Measurements from ENCODE around the gene LTBP1. TPM values are rescaled to one million over a fixed set of nuclear protein-coding genes. Genes with fewer than 3 reads are reported as not detected.
"Not testable (repeated sequence)": the region's sequence is repeated elsewhere in the genome, so short reads cannot be mapped to it uniquely, and the experiment has no call there.

LTBP1 gene
- total RNA-seq, 2 donors from 2014 or later = 0.04 to 0.29 TPM

GRCh38 chr2:33167622-33168245 lies 221.0 kb downstream of the LTBP1 start:
- no peak for ATAC-seq (replicated peaks)
- Mint-ChIP-seq H3K4me1 (no peaks in the 10 kb centered on the region), H3K9me3 (no peaks in the 10 kb centered on the region), H3K27ac (no peak overlapping the region), H3K36me3 (ENCODE audit: low read depth) (no peaks in the 10 kb centered on the region), H3K4me3 (no peak overlapping the region), H3K27me3 (peaks cover 15% of the 10 kb centered on the region)

GRCh38 chr2:33168425-33168824 lies 221.7 kb downstream of the LTBP1 start:
- ATAC-seq (replicated peaks) = no peak
- H3K36me3 Mint-ChIP-seq (ENCODE audit: low read depth) = no peaks in the 10 kb centered on the region
- H3K27me3 Mint-ChIP-seq = peaks cover 11% of the 10 kb centered on the region
- no peak overlapping the region for H3K4me3 Mint-ChIP-seq
- no peaks in the 10 kb centered on the region for H3K4me1 Mint-ChIP-seq
- no peak overlapping the region for H3K27ac Mint-ChIP-seq
- no peaks in the 10 kb centered on the region for H3K9me3 Mint-ChIP-seq

GRCh38 chr2:33168922-33169321 lies 222.2 kb downstream of the LTBP1 start:
- Mint-ChIP-seq H3K4me1 (no peaks in the 10 kb centered on the region), H3K27me3 (peaks cover 11% of the 10 kb centered on the region), H3K9me3 (no peaks in the 10 kb centered on the region), H3K27ac (no peak overlapping the region), H3K36me3 (ENCODE audit: low read depth) (no peaks in the 10 kb centered on the region), H3K4me3 (no peak overlapping the region)
- no peak for ATAC-seq (replicated peaks)

GRCh38 chr2:33170251-33170650 lies 223.5 kb downstream of the LTBP1 start:
- H3K27me3 Mint-ChIP-seq = peaks cover 11% of the 10 kb centered on the region
- H3K4me1 Mint-ChIP-seq; H3K36me3 Mint-ChIP-seq (ENCODE audit: low read depth); ATAC-seq (replicated peaks); H3K9me3 Mint-ChIP-seq; H3K27ac Mint-ChIP-seq; H3K4me3 Mint-ChIP-seq: not testable (repeated sequence)

GRCh38 chr2:33177627-33178026 lies 230.9 kb downstream of the LTBP1 start:
- ATAC-seq (replicated peaks) = no peak
- H3K27me3 Mint-ChIP-seq = no peaks in the 10 kb centered on the region
- no peak overlapping the region for H3K4me3 Mint-ChIP-seq
- H3K36me3 Mint-ChIP-seq (ENCODE audit: low read depth) = no peaks in the 10 kb centered on the region
- no peaks in the 10 kb centered on the region for H3K4me1 Mint-ChIP-seq
- H3K9me3 Mint-ChIP-seq = no peaks in the 10 kb centered on the region
- no peak overlapping the region for H3K27ac Mint-ChIP-seq

- H3K27ac Mint-ChIP-seq = no peak overlapping the region
- no peaks in the 10 kb centered on the region for H3K9me3 Mint-ChIP-seq
- no peaks in the 10 kb centered on the region for H3K36me3 Mint-ChIP-seq (ENCODE audit: low read depth)
- no peaks in the 10 kb centered on the region for H3K27me3 Mint-ChIP-seq
- no peaks in the 10 kb centered on the region for H3K4me1 Mint-ChIP-seq
- ATAC-seq (replicated peaks) = no peak
- no peak overlapping the region for H3K4me3 Mint-ChIP-seq
These were observed 231.5 kb downstream of the LTBP1 start for GRCh38 chr2:33178209-33178608.

GRCh38 chr2:33180915-33181314 lies 234.2 kb downstream of the LTBP1 start:
- Mint-ChIP-seq H3K4me1 (no peaks in the 10 kb centered on the region), H3K9me3 (no peaks in the 10 kb centered on the region), H3K27ac (no peak overlapping the region), H3K36me3 (ENCODE audit: low read depth) (no peaks in the 10 kb centered on the region), H3K4me3 (no peak overlapping the region), H3K27me3 (no peaks in the 10 kb centered on the region)
- ATAC-seq (replicated peaks) = no peak

- Mint-ChIP-seq H3K4me1 (no peaks in the 10 kb centered on the region), H3K27me3 (no peaks in the 10 kb centered on the region), H3K4me3 (no peak overlapping the region), H3K36me3 (ENCODE audit: low read depth) (no peaks in the 10 kb centered on the region), H3K9me3 (no peaks in the 10 kb centered on the region), H3K27ac (no peak overlapping the region)
- ATAC-seq (replicated peaks) = no peak
These were observed 234.7 kb downstream of the LTBP1 start for GRCh38 chr2:33181466-33181865.

GRCh38 chr2:33184041-33184440 lies 237.3 kb downstream of the LTBP1 start:
- no peak overlapping the region for H3K4me3 Mint-ChIP-seq
- H3K27ac Mint-ChIP-seq = no peak overlapping the region
- no peaks in the 10 kb centered on the region for H3K36me3 Mint-ChIP-seq (ENCODE audit: low read depth)
- H3K9me3 Mint-ChIP-seq = no peaks in the 10 kb centered on the region
- H3K4me1 Mint-ChIP-seq = no peaks in the 10 kb centered on the region
- no peaks in the 10 kb centered on the region for H3K27me3 Mint-ChIP-seq
- ATAC-seq (replicated peaks) = no peak

GRCh38 chr2:33186937-33187336 lies 240.2 kb downstream of the LTBP1 start:
- Mint-ChIP-seq H3K27me3 (peaks cover 3% of the 10 kb centered on the region), H3K4me3 (no peak overlapping the region), H3K27ac (no peak overlapping the region), H3K36me3 (ENCODE audit: low read depth) (no peaks in the 10 kb centered on the region), H3K9me3 (no peaks in the 10 kb centered on the region), H3K4me1 (no peaks in the 10 kb centered on the region)
- ATAC-seq (replicated peaks) = no peak

- peaks cover 8% of the 10 kb centered on the region for H3K27me3 Mint-ChIP-seq
- no peaks in the 10 kb centered on the region for H3K36me3 Mint-ChIP-seq (ENCODE audit: low read depth)
- no peaks in the 10 kb centered on the region for H3K9me3 Mint-ChIP-seq
- H3K4me1 Mint-ChIP-seq = no peaks in the 10 kb centered on the region
- ATAC-seq (replicated peaks) = no peak
- no peak overlapping the region for H3K4me3 Mint-ChIP-seq
- H3K27ac Mint-ChIP-seq = no peak overlapping the region
These were observed 242.0 kb downstream of the LTBP1 start for GRCh38 chr2:33188799-33189198.

- no peak overlapping the region for H3K4me3 Mint-ChIP-seq
- H3K9me3 Mint-ChIP-seq = no peaks in the 10 kb centered on the region
- no peaks in the 10 kb centered on the region for H3K4me1 Mint-ChIP-seq
- no peak overlapping the region for H3K27ac Mint-ChIP-seq
- ATAC-seq (replicated peaks) = no peak
- no peaks in the 10 kb centered on the region for H3K36me3 Mint-ChIP-seq (ENCODE audit: low read depth)
- H3K27me3 Mint-ChIP-seq = peaks cover 15% of the 10 kb centered on the region
These were observed 243.7 kb downstream of the LTBP1 start for GRCh38 chr2:33190393-33190937.

GRCh38 chr2:33195891-33196290 lies 249.1 kb downstream of the LTBP1 start:
- Mint-ChIP-seq H3K27ac (no peak overlapping the region), H3K9me3 (no peaks in the 10 kb centered on the region), H3K4me3 (no peak overlapping the region), H3K4me1 (no peaks in the 10 kb centered on the region), H3K27me3 (peaks cover 26% of the 10 kb centered on the region), H3K36me3 (ENCODE audit: low read depth) (no peaks in the 10 kb centered on the region)
- no peak for ATAC-seq (replicated peaks)

- peaks cover 25% of the 10 kb centered on the region for H3K27me3 Mint-ChIP-seq
- no peaks in the 10 kb centered on the region for H3K4me1 Mint-ChIP-seq
- ATAC-seq (replicated peaks) = no peak
- no peak overlapping the region for H3K4me3 Mint-ChIP-seq
- H3K36me3 Mint-ChIP-seq (ENCODE audit: low read depth) = no peaks in the 10 kb centered on the region
- no peak overlapping the region for H3K27ac Mint-ChIP-seq
- H3K9me3 Mint-ChIP-seq = no peaks in the 10 kb centered on the region
These were observed 249.9 kb downstream of the LTBP1 start for GRCh38 chr2:33196700-33197099.

GRCh38 chr2:33197198-33197938 lies 250.6 kb downstream of the LTBP1 start:
- no peak for ATAC-seq (replicated peaks)
- H3K27ac Mint-ChIP-seq = no peak overlapping the region
- H3K4me3 Mint-ChIP-seq = no peak overlapping the region
- peaks cover 23% of the 10 kb centered on the region for H3K27me3 Mint-ChIP-seq
- H3K4me1 Mint-ChIP-seq = no peaks in the 10 kb centered on the region
- H3K9me3 Mint-ChIP-seq = no peaks in the 10 kb centered on the region
- H3K36me3 Mint-ChIP-seq (ENCODE audit: low read depth) = no peaks in the 10 kb centered on the region

Measured in activated T-helper 17 cell treated with anti-CD3 and anti-CD28 coated beads, Interleukin-2, amount 50 U/mL, for 72 hours (primary cell).